C1 segment of cervical spinal cord (tissue), 14 donors: ENCODE results near the gene PERM1.
A peak's percentile ranks its signal among the peaks of the same experiment; 100 is the strongest.
"Not testable (repeated sequence)": the region's sequence is repeated elsewhere in the genome, so short reads cannot be mapped to it uniquely, and the experiment has no call there.

ENCODE experiments used
- DNase-seq, 14 donors: peaks; one replicate each; lab custom pipeline; 2025; lab: John Stamatoyannopoulos, UW

The PERM1 gene

GRCh38 chr1:997993-998744 is 16.3 kb upstream of the PERM1 start:
- no peak for DNase-seq

GRCh38 chr1:997713-997992 is 15.8 kb upstream of the PERM1 start:
- no peak for DNase-seq

- DNase-seq = no peak
Measured at GRCh38 chr1:996851-997712, 15.2 kb upstream of the PERM1 start.

GRCh38 chr1:995665-996633 is 14.1 kb upstream of the PERM1 start:
- no peak for DNase-seq

GRCh38 chr1:994546-994945 is 12.7 kb upstream of the PERM1 start:
- DNase-seq = not testable (repeated sequence)

- DNase-seq = no peak
Measured at GRCh38 chr1:993379-993995, 11.6 kb upstream of the PERM1 start.

- DNase-seq = no peak
Measured at GRCh38 chr1:992362-992761, 10.5 kb upstream of the PERM1 start.

- DNase-seq = no peak
Measured at GRCh38 chr1:991895-992294, 10.0 kb upstream of the PERM1 start.

GRCh38 chr1:991275-991674 is 9.4 kb upstream of the PERM1 start:
- DNase-seq = not testable (repeated sequence)

- DNase-seq = not testable (repeated sequence)
Measured at GRCh38 chr1:988061-988460, 6.2 kb upstream of the PERM1 start.

GRCh38 chr1:985126-985525 is 3.2 kb upstream of the PERM1 start:
- no peak for DNase-seq

- no peak for DNase-seq
Measured at GRCh38 chr1:984476-984814, 2.6 kb upstream of the PERM1 start.

GRCh38 chr1:983798-984475 is 2.0 kb upstream of the PERM1 start:
- peak in 5 of 14 donors; percentile 6 to 53 (median 19) for DNase-seq

GRCh38 chr1:982765-983436 is 1.0 kb upstream of the PERM1 start:
- no peak for DNase-seq

- no peak for DNase-seq
Measured at GRCh38 chr1:981491-981954, 370 bp downstream of the PERM1 start.

- DNase-seq = no peak
Measured at GRCh38 chr1:980602-981395, 1.1 kb downstream of the PERM1 start.

GRCh38 chr1:980137-980571 is 1.7 kb downstream of the PERM1 start:
- DNase-seq = no peak

GRCh38 chr1:979744-980072 is 2.2 kb downstream of the PERM1 start:
- no peak for DNase-seq
